Activated T-cell treated with anti-CD3 and anti-CD28 coated beads, Interleukin-2, amount 50 U/mL, for 72 hours (primary cell): ENCODE data around the gene CFDP1. TPM values are rescaled to one million over a fixed set of nuclear protein-coding genes. Genes with fewer than 3 reads are reported as not detected.
"Not testable (repeated sequence)": the region's sequence is repeated elsewhere in the genome, so short reads cannot be mapped to it uniquely, and the experiment has no call there.

Experiments used
- ATAC-seq, 2 donors: fragments of 150-1000 bp; cut with Tn5 transposase; replicated peaks in 1 of 2; 2 replicates each; pipeline ENCODE4 v1.10.0; 2021; ENCODE audit warnings: moderate library complexity in 2 of 2, mild to moderate bottlenecking in 1 of 2
- DNase-seq, 2 donors: peaks; one replicate each; pipeline ENCODE4 v3.0.0; 2021 to 2022; ENCODE audit warnings: mixed read lengths in 1 of 2
- H3K27ac Mint-ChIP-seq: one replicate; pipeline ENCODE4 v1.8.0; 2022; ENCODE audit warnings: mild to moderate bottlenecking, moderate library complexity, mixed read lengths
- H3K27me3 Mint-ChIP-seq: one replicate; pipeline ENCODE4 v1.8.0; 2022; ENCODE audit warnings: low read depth, mixed read lengths
- H3K36me3 Mint-ChIP-seq, 2 donors: one replicate each; pipeline ENCODE4 v1.8.0; 2022; ENCODE audit warnings: mixed read lengths in 2 of 2, mild to moderate bottlenecking in 1 of 2; ENCODE audit not compliant: insufficient read depth in 2 of 2
- H3K4me1 Mint-ChIP-seq: one replicate; pipeline ENCODE4 v1.8.0; 2022; ENCODE audit warnings: low read depth, mixed read lengths
- H3K4me3 Mint-ChIP-seq, 2 donors: one replicate each; pipeline ENCODE4 v1.8.0; 2022; ENCODE audit warnings: mild to moderate bottlenecking in 2 of 2, mixed read lengths in 2 of 2, moderate library complexity in 2 of 2
- H3K9me3 Mint-ChIP-seq, 2 donors: one replicate each; pipeline ENCODE4 v1.8.0; 2022; ENCODE audit warnings: mixed read lengths in 2 of 2
- total RNA-seq, 2 donors: library from RNA; stranded (reverse); gene quantifications; one replicate each; pipeline ENCODE4 v1.2.3, GENCODE V29; 2022

Gene CFDP1
- total RNA-seq, 2 donors from 2014 or later = 25.7 to 32.1 TPM

GRCh38 chr16:75466760-75467159 lies 33.5 kb upstream of the CFDP1 start:
- H3K9me3 Mint-ChIP-seq = no peaks in the 10 kb centered on the region
- no peak overlapping the region for H3K27ac Mint-ChIP-seq
- no peak overlapping the region for H3K4me3 Mint-ChIP-seq
- ATAC-seq (no peak), DNase-seq (no peak)
- peaks cover 5 to 6% of the 10 kb centered on the region in 2 donors for H3K36me3 Mint-ChIP-seq
- no peaks in the 10 kb centered on the region for H3K27me3 Mint-ChIP-seq
- peaks cover 29% of the 10 kb centered on the region for H3K4me1 Mint-ChIP-seq

GRCh38 chr16:75464122-75464918 lies 31.0 kb upstream of the CFDP1 start, which contains the start of gene TMEM170A:
TSS of gene TMEM170A (minus strand) at chr16:75464689. CDS start at chr16:75464600, 89 bp downstream.
- ATAC-seq = peak; percentile 94
- H3K27me3 Mint-ChIP-seq = no peaks in the 10 kb centered on the region
- H3K4me3 Mint-ChIP-seq = peak within 1 kb of the TSS; percentile 83 to 98

GRCh38 chr16:75463389-75464121 lies 30.3 kb upstream of the CFDP1 start:
- not testable (repeated sequence) for H3K27me3 Mint-ChIP-seq
- DNase-seq = peak; percentile 36 to 49

More at GRCh38 chr16:75464122-75464918, 31.0 kb upstream of the CFDP1 start, which contains the start of gene TMEM170A:
- peaks cover 49% of the 10 kb centered on the region for H3K4me1 Mint-ChIP-seq
- DNase-seq = peak; percentile 99 to 100
- peaks cover 6 to 12% of the 10 kb centered on the region in 2 donors for H3K36me3 Mint-ChIP-seq
- peak within 1 kb of the TSS; percentile 95 for H3K27ac Mint-ChIP-seq
- H3K9me3 Mint-ChIP-seq = peaks cover 0 to 2% of the 10 kb centered on the region in 2 donors

GRCh38 chr16:75462806-75463205 lies 29.5 kb upstream of the CFDP1 start:
- Mint-ChIP-seq H3K27me3 (no peaks in the 10 kb centered on the region), H3K9me3 (peaks cover 0 to 2% of the 10 kb centered on the region in 2 donors), H3K36me3 (peaks cover 6 to 12% of the 10 kb centered on the region in 2 donors), H3K4me1 (peaks cover 56% of the 10 kb centered on the region), H3K27ac (peak overlapping the region; percentile 76), H3K4me3 (peak overlapping the region; percentile 83 to 98)
- ATAC-seq (peak; percentile 26 to 36), DNase-seq (no peak)

More at GRCh38 chr16:75463389-75464121, 30.3 kb upstream of the CFDP1 start:
- peak; percentile 1 to 5 for ATAC-seq
- not testable (repeated sequence) for H3K9me3 Mint-ChIP-seq
- peaks cover 6 to 12% of the 10 kb centered on the region in 2 donors for H3K36me3 Mint-ChIP-seq
- H3K4me1 Mint-ChIP-seq = peaks cover 50% of the 10 kb centered on the region
- peak overlapping the region; percentile 83 to 98 for H3K4me3 Mint-ChIP-seq
- H3K27ac Mint-ChIP-seq = peak overlapping the region; percentile 95

GRCh38 chr16:75461575-75461974 lies 28.3 kb upstream of the CFDP1 start:
- Mint-ChIP-seq H3K36me3 (peaks cover 6 to 12% of the 10 kb centered on the region in 2 donors), H3K4me1 (peaks cover 56% of the 10 kb centered on the region), H3K4me3 (peak overlapping the region in 1 of 2 donors; percentile 83), H3K27ac (peak overlapping the region; percentile 8), H3K27me3 (no peaks in the 10 kb centered on the region), H3K9me3 (peaks cover 0 to 2% of the 10 kb centered on the region in 2 donors)
- ATAC-seq = no peak
- no peak for DNase-seq

- peak overlapping the region; percentile 54 for H3K27ac Mint-ChIP-seq
- no peak for ATAC-seq
- DNase-seq = no peak
- peaks cover 6 to 12% of the 10 kb centered on the region in 2 donors for H3K36me3 Mint-ChIP-seq
- peaks cover 56% of the 10 kb centered on the region for H3K4me1 Mint-ChIP-seq
- no peak overlapping the region for H3K4me3 Mint-ChIP-seq
- peaks cover 0 to 2% of the 10 kb centered on the region in 2 donors for H3K9me3 Mint-ChIP-seq
- no peaks in the 10 kb centered on the region for H3K27me3 Mint-ChIP-seq
Measured at GRCh38 chr16:75460446-75460845, 27.1 kb upstream of the CFDP1 start.

GRCh38 chr16:75459691-75460090 lies 26.4 kb upstream of the CFDP1 start:
- DNase-seq = no peak
- Mint-ChIP-seq H3K27me3 (no peaks in the 10 kb centered on the region), H3K4me1 (peaks cover 53% of the 10 kb centered on the region), H3K9me3 (peaks cover 0 to 2% of the 10 kb centered on the region in 2 donors), H3K4me3 (no peak overlapping the region), H3K27ac (peak overlapping the region; percentile 12), H3K36me3 (peaks cover 6 to 12% of the 10 kb centered on the region in 2 donors)
- no peak for ATAC-seq

- Mint-ChIP-seq H3K4me1 (peaks cover 54% of the 10 kb centered on the region), H3K9me3 (peaks cover 0 to 2% of the 10 kb centered on the region in 2 donors), H3K36me3 (peaks cover 3 to 10% of the 10 kb centered on the region in 2 donors), H3K27me3 (no peaks in the 10 kb centered on the region), H3K4me3 (no peak overlapping the region), H3K27ac (no peak overlapping the region)
- no peak for DNase-seq
- no peak for ATAC-seq
Measured at GRCh38 chr16:75458439-75458838, 25.1 kb upstream of the CFDP1 start.

GRCh38 chr16:75458029-75458428 lies 24.7 kb upstream of the CFDP1 start:
- peaks cover 0 to 2% of the 10 kb centered on the region in 2 donors for H3K9me3 Mint-ChIP-seq
- H3K36me3 Mint-ChIP-seq = peaks cover 3 to 10% of the 10 kb centered on the region in 2 donors
- H3K4me1 Mint-ChIP-seq = peaks cover 54% of the 10 kb centered on the region
- no peaks in the 10 kb centered on the region for H3K27me3 Mint-ChIP-seq
- no peak for DNase-seq
- no peak for ATAC-seq
- no peak overlapping the region for H3K4me3 Mint-ChIP-seq
- no peak overlapping the region for H3K27ac Mint-ChIP-seq

- ATAC-seq = no peak
- Mint-ChIP-seq H3K4me1 (peaks cover 51% of the 10 kb centered on the region), H3K27ac (no peak overlapping the region), H3K36me3 (peaks cover 0 to 9% of the 10 kb centered on the region in 2 donors), H3K27me3 (no peaks in the 10 kb centered on the region), H3K9me3 (peaks cover 0 to 2% of the 10 kb centered on the region in 2 donors), H3K4me3 (no peak overlapping the region)
- DNase-seq = no peak
Measured at GRCh38 chr16:75457485-75458021, 24.2 kb upstream of the CFDP1 start.

- Mint-ChIP-seq H3K9me3 (peaks cover 0 to 2% of the 10 kb centered on the region in 2 donors), H3K27ac (no peak overlapping the region), H3K4me3 (no peak overlapping the region), H3K4me1 (peaks cover 45% of the 10 kb centered on the region), H3K27me3 (no peaks in the 10 kb centered on the region), H3K36me3 (peaks cover 0 to 9% of the 10 kb centered on the region in 2 donors)
- DNase-seq (no peak), ATAC-seq (no peak)
Measured at GRCh38 chr16:75456971-75457370, 23.7 kb upstream of the CFDP1 start.

- DNase-seq, H3K9me3 Mint-ChIP-seq, H3K27ac Mint-ChIP-seq, ATAC-seq, H3K27me3 Mint-ChIP-seq, H3K36me3 Mint-ChIP-seq, H3K4me3 Mint-ChIP-seq: not testable (repeated sequence)
- H3K4me1 Mint-ChIP-seq = peaks cover 40% of the 10 kb centered on the region
Measured at GRCh38 chr16:75456486-75456885, 23.2 kb upstream of the CFDP1 start.

- peaks cover 32% of the 10 kb centered on the region for H3K4me1 Mint-ChIP-seq
- ATAC-seq = no peak
- H3K9me3 Mint-ChIP-seq = peaks cover 0 to 2% of the 10 kb centered on the region in 2 donors
- H3K27me3 Mint-ChIP-seq = no peaks in the 10 kb centered on the region
- DNase-seq = no peak
- H3K36me3 Mint-ChIP-seq = peaks cover 0 to 8% of the 10 kb centered on the region in 2 donors
- no peak overlapping the region for H3K4me3 Mint-ChIP-seq
- H3K27ac Mint-ChIP-seq = no peak overlapping the region
Measured at GRCh38 chr16:75455677-75456076, 22.4 kb upstream of the CFDP1 start.
